Hindlimb muscle (tissue), 1 donor: Measurements from ENCODE around the gene MPPED1. TPM values are rescaled to one million over a fixed set of nuclear protein-coding genes. Genes with fewer than 3 reads are reported as not detected.

Experiments
- DNase-seq: peaks from one replicate; pipeline ENCODE4 v3.0.0-alpha.2; 2013
- polyA plus RNA-seq: library from polyadenylated mRNA; unstranded; fragments of 120-200 nt; gene quantifications from one replicate; pipeline ENCODE4 v1.2.1, GENCODE V29; 2013; ENCODE audit not compliant: insufficient read length

The MPPED1 gene
- polyA plus RNA-seq, 1 donor: 0.32 TPM

DNA sequence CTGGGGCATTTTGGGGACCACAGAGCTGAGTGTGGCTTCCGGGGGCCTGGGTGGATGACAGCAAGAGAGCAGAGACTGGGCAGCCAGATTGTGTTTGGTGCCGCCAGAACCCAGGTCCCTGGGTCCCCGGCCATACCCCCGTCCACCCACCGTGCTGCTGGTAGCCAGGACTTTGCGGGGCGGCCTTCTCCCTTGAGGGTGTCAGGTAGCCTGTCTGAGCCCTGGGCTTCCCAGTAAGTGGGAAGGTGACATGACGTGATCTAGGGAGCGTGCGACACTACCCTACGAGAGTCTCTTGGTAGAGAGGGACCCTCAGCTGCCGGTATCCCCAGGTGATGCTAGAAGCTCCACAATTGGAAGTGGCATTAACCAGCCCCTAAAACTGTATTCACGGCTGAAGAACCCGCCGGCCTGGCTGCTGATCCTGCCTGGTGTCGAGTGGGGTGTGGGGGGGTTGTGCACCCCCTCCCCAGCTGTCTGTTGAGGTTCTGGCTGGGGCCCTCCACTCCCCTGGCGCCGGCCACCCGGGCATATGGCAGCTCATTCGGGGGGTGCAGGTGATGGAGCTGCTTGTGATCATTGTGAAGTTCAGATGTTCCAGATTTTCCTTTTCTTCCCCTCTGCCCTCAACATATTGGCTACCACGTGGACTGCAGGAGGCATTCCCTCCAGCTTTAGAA lies 66.9 kb downstream of the MPPED1 start:
- DNase-seq: no peak

- DNase-seq: no peak
Measured at GRCh38 chr22:43479301-43479950, 67.6 kb downstream of the MPPED1 start.

DNA sequence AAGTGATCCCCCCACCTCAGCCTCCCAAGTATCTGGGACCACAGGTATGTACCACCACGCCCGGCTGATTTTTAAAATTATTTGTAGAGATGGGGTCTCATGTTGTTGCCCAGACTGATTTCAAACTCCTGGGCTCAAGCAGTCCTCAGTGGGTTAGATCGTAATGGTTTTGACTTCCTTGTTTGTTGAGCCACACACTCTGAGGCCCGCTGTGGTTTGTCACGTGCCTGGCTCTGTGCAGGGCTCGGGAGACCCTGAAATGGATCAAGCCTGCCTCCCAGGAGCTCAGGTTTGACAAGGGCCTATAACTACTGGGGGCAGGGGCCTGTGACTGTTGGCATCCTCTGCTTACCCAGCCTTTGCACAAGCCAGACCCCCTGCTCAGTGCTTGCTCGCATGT lies 68.1 kb downstream of the MPPED1 start:
- DNase-seq: no peak

DNA sequence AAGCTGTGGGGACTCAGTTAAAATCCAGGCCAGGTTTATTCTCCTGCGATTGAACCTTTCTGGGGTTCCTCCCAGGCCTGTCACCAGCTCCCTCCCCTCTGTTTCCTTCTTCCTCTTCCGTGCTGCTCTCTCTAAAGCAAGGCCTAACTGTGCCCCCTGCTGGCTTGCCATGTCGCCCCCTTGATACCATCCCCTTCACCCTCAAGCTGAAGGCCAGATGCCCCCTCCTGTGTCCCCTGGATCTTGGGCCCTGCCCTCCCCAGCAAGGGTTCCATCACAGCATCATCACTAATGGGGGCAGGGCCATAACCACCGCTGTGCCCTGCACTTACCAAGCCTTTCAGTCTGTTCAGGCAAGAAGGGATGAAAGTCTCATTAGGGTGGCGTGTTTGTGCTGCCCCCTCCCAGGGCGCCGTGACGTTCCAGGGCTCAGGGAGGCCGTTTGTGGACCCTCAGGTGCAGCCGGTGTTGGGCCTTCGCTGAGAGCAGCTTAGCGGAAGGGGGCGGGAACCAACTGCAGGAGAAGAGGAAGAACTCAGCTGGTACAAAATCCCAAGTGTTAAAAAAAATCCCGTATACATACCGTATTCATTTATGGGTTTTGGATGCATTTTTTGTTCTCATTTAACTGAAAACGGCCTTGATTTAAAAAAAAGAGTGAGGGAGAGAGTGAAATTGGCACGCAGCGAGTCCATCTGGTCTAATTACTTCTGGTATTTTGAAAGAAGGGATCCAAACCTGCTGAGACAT lies 69.9 kb downstream of the MPPED1 start:
- DNase-seq: peak; percentile 9

DNA sequence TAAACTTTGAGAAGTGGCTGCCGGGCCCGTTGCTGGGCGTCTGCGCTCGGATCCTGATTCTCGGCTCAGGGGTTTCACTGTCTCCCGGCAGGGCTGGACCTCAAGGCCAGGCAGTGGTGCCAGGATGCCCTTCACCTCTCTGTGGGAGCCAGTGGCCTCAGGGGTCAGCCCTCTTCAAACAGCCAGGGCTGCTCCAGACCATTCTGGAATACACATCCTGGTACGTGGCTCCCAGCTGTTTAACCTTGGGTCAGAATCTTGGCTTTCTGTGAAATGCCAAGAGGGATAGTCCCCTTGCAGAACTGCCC lies 70.5 kb downstream of the MPPED1 start:
- DNase-seq: no peak

DNA sequence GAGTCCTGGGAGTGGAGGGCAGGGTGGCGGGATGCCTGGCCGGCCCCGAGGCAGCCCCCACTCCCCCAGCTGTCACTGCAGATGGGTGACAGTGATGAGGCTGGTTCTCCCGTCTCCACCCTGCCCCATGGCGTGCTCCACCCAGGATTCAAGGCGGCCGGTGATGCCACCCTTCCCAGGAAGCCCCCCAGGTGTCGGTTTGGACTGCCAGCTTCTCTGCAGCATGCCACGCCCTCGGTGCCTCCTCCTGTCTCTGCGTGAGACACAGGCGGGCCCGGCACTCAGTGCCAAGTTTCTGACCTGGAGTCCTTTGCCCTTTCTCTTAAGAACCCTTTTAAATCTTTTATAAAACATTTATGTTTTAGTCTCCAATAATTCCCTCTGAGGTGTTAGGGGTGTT lies 71.5 kb downstream of the MPPED1 start:
- no peak for DNase-seq

DNA sequence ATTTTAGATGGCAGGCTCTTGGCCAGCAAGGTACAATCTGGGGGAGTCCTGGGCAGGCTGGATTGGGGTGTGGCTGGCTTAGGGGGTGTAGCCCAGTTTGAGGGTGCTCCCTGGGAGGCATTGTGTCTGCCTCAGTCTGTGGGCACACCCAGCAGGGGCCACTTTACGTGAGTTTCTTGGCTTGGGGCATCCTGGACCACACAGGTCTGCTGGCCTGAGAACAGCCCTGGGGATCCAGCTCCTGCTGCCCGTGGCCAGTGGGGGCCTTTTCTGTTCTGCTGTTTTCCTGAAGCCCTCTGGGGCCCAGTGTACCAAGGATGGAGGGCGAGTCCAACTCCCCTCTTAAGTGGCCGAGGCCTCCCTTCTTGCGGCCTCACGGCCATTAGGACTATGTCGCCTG lies 71.9 kb downstream of the MPPED1 start:
- DNase-seq: no peak

- DNase-seq: no peak
Measured at GRCh38 chr22:43484227-43484626, 72.4 kb downstream of the MPPED1 start.

- no peak for DNase-seq
Measured at GRCh38 chr22:43485502-43486089, 73.8 kb downstream of the MPPED1 start.

- DNase-seq: no peak
Measured at GRCh38 chr22:43487311-43488030, 75.7 kb downstream of the MPPED1 start.

DNA sequence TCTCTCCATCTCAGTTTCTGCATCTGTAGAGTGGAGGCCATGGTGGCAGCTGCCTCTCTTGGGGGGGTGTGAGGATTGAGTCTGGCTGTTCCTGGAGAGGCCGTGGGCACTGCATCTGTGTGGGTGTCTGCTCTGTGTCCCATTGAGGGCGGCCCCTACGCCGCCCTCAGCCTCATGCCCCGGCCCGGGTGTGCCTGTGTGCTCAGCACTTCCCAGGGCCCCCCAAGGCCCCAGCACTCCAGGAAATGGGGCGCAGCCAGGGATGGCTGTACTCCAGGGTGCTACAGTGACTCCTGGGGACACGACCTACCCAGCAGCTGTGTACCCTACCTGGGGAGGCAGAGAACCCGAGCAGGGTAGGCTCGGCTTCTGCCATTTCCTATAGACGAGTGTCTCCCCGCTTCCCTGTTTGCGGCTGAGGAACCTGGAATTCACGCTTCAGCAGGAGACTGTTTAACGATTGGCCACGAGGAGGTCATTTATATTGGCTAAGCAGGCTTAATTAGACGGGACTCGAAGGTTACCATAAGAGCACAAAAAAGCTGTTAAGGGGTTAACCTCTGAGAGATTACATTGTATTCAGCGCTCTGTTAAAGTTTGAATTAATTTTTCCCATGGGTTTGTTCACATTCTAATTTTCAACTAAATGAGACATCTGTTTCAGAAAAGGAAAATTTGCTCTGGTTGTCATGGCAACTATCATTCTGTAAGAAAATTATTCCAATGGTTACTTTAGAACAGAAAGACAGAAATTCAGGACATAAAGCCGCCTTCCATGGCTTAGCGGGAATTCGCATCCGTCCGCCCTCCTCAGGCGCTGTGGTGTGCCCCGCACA lies 76.4 kb downstream of the MPPED1 start:
- DNase-seq: peak; percentile 9

- DNase-seq: no peak
Measured at GRCh38 chr22:43488937-43489336, 77.1 kb downstream of the MPPED1 start.

DNA sequence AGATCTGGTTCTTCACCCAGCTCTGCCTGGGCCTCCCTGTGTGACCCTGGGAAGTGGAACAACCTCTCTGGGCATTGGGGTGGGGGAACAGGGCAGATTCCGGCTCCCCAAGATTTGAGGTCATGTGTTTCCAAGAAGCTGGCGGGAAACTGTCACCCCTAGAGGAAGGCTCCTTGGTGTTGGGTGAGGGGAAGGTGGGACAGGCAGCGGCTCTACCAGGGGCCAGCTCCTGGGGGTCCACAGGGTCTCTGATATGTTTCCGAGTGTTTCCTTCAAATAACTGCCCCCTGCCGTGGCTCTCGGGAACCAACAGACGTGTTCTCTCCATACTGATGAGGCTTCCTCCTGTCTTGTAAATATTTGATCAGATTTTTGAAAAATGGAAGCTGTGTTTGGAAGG lies 78.5 kb downstream of the MPPED1 start:
- no peak for DNase-seq

- no peak for DNase-seq
Measured at GRCh38 chr22:43491177-43491576, 79.4 kb downstream of the MPPED1 start.

GRCh38 chr22:43491737-43492136 lies 79.9 kb downstream of the MPPED1 start:
- no peak for DNase-seq

DNA sequence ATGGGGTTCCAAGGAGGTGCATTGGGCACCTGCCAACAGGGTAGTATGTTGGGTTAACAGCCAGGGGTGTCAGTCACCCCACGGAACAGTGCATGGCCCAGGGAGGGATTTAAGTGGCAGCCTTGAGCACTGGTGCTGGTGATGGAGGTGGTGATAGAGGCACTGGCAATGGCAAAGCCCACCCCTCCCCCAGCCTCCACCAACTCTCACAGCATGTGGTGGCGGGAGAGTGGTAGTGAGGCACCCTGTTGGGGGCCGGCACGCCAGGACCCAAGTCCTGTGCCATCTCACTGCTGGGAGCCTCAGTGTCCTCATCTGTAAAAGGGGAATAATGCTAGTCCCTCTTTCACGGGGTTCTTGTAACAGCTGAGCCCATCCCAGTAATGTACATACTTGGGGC lies 81.5 kb downstream of the MPPED1 start:
- DNase-seq: no peak

GRCh38 chr22:43497956-43498855 lies 86.4 kb downstream of the MPPED1 start:
- no peak for DNase-seq

DNA sequence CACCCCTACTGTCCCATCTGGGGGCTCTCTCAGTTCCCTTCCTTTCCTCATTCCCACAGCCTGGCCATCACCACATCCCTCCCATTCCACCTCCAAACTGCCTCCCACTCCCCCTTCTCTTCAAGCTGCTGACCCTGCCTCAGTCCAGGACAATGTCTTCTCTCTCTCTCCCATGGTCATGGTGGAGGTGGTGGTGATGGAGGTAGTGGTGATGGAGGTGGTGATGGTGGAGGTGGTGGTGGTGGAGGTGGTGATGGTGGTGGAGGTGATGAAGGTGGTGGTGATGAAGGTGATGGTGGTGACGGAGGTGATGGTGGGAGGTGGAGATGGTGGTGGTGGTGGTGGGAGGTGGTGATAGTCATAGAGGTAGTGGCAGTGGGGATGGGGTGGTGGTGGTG lies 87.0 kb downstream of the MPPED1 start:
- DNase-seq: no peak

DNA sequence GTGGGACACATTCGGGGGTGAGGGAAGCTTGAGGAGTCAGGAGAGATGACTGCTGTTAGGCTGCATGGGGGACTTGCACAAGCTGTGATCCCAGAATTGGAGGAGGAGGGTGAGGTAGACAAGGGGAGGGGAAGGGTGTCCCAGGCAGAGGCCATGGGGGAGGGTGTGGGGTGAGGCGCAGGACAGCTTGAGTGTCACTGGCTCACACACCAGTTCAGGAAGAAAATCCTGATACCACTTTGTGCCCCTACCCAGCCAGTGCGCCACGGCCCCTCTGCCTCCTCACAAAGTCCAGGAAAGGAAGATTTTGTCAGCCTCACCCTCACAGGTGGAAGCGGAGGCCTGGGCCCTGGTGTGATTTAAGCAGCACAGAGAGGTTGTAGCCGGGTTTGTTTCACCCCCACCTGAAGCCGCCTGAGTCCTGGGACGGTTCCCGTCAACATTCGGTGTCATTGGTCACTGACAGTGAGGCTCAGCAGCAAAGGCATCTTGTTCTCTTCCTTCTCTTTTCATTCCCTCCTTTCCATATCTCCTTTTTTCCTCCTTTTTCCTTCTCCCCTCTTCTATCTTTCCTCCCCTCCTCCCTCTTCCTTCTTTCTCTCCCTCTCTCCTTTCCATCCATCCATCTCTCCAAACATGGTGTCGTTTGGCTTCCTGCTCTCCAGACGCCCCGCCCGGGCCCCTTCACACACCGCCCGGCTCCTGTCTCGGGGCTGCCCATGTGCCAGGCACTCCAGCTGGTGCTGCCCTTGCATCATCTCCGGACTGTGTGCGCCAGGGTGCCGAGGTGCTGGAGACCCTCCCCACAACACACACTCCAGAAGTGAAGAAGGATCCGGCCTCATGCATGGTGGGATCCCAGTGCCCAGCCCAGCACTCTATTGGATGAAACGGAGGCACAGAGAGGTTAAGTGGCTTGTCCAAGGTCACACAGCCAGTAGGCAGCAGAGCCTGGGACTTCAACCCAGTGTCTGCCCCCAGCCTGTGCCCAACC lies 89.3 kb downstream of the MPPED1 start:
- DNase-seq: no peak

- no peak for DNase-seq
Measured at GRCh38 chr22:43501878-43502277, 90.1 kb downstream of the MPPED1 start.
